ENCODE data around the gene AIFM1.

- TF ChIP-seq MAX (IDR thresholded peaks at IDR 0.05) (no peak), GABPA (IDR thresholded peaks at IDR 0.05 in 1 of 2, conservative IDR thresholded peaks at IDR 0.05 in 1 of 2) (no peak), CTCF (IDR thresholded peaks at IDR 0.05; ENCODE audit: low read depth, low read length, missing input control) (no peak), EGR1 (IDR thresholded peaks at IDR 0.05; ENCODE audit: low read depth in 2 of 2) (no peak), TAF1 (conservative IDR thresholded peaks at IDR 0.05) (no peak), RAD21 (IDR thresholded peaks at IDR 0.05) (no peak), JUND (IDR thresholded peaks at IDR 0.05) (no peak), YY1 (IDR thresholded peaks at IDR 0.05) (no peak), ATF3 (IDR thresholded peaks at IDR 0.05) (no peak), SP1 (IDR thresholded peaks at IDR 0.05) (no peak), FOXA1 (IDR thresholded peaks at IDR 0.05) (no peak), ZBTB33 (IDR thresholded peaks at IDR 0.05) (no peak)
These were observed 54.2 kb downstream of the AIFM1 start for GRCh38 chrX:130111220-130112154.

Measured in liver (tissue), 3 donors.